CD4-positive, CD25-positive, alpha-beta regulatory T cell (primary cell): ENCODE measurements around the gene TEX22. TPM values are rescaled to one million over a fixed set of nuclear protein-coding genes. Genes with fewer than 3 reads are reported as not detected.
A peak's percentile ranks its signal among the peaks of the same experiment; 100 is the strongest.

Experiments used
- ATAC-seq, 2 donors: fragments of 150-1000 bp; cut with Tn5 transposase; one replicate each; pipeline ENCODE4 v1.10.0; 2021; ENCODE audit warnings: low read depth in 2 of 2, moderate number of reproducible peaks in 2 of 2, moderate library complexity in 1 of 2
- DNase-seq, 3 donors: peaks; one replicate each; pipeline versions ENCODE4 v3.0.0 to v3.0.0-alpha.2; 2012 to 2022; ENCODE audit warnings: mixed read lengths in 1 of 3
- H3K27ac ChIP-seq: one replicate; pipeline ENCODE4 v1.7.0; 2013; ENCODE audit warnings: mild to moderate bottlenecking, low read length; ENCODE audit not compliant: insufficient read depth, poor library complexity, severe bottlenecking
- H3K27me3 ChIP-seq: one replicate; pipeline ENCODE4 v1.7.0; 2013; ENCODE audit warnings: low read length; ENCODE audit not compliant: control insufficient read depth, insufficient read depth
- H3K36me3 ChIP-seq: one replicate; pipeline ENCODE4 v1.7.0; 2013; ENCODE audit warnings: mild to moderate bottlenecking, low read length, moderate library complexity; ENCODE audit not compliant: control insufficient read depth, insufficient read depth
- H3K4me1 ChIP-seq: 2 replicates; pipeline ENCODE4 v1.7.0; 2013; ENCODE audit warnings: mild to moderate bottlenecking, low read length; ENCODE audit not compliant: insufficient read depth, control insufficient read depth, poor library complexity, severe bottlenecking
- H3K4me3 ChIP-seq: one replicate; pipeline ENCODE4 v1.7.0; 2013; ENCODE audit warnings: low read depth, mild to moderate bottlenecking, low read length, moderate library complexity
- H3K9me3 ChIP-seq, 2 experiments: 1 replicate in 1 of 2; 2 replicates in 1 of 2; pipeline ENCODE4 v1.7.0; 2013; ENCODE audit warnings: low read length in 2 of 2, mild to moderate bottlenecking in 1 of 2, moderate library complexity in 1 of 2; ENCODE audit not compliant: control insufficient read depth in 2 of 2
- H3K27ac Mint-ChIP-seq, 3 donors: one replicate each; pipeline ENCODE4 v1.8.0; 2020 to 2022; ENCODE audit warnings: mild to moderate bottlenecking in 3 of 3, mixed read lengths in 3 of 3, moderate library complexity in 2 of 3
- H3K27me3 Mint-ChIP-seq: one replicate; pipeline ENCODE4 v1.8.0; 2022; ENCODE audit warnings: mild to moderate bottlenecking, mixed read lengths
- H3K36me3 Mint-ChIP-seq: one replicate; pipeline ENCODE4 v1.8.0; 2020; ENCODE audit warnings: mixed read lengths
- H3K4me1 Mint-ChIP-seq, 4 donors: one replicate each; pipeline ENCODE4 v1.8.0; 2020 to 2022; ENCODE audit warnings: mixed read lengths in 4 of 4, mild to moderate bottlenecking in 1 of 4
- H3K4me3 Mint-ChIP-seq, 4 donors: one replicate each; pipeline ENCODE4 v1.8.0; 2020 to 2022; ENCODE audit warnings: mild to moderate bottlenecking in 4 of 4, mixed read lengths in 4 of 4, moderate library complexity in 3 of 4
- H3K9me3 Mint-ChIP-seq, 7 donors: one replicate each; pipeline ENCODE4 v1.8.0; 2020 to 2022; ENCODE audit warnings: mixed read lengths in 7 of 7, mild to moderate bottlenecking in 3 of 7, moderate library complexity in 2 of 7
- polyA plus RNA-seq, 4 donors: library from polyadenylated mRNA; unstranded; fragments of 300-500 nt; fragmentation: Illumina TruSeq; gene quantifications; one replicate each; pipeline ENCODE4 v1.2.3, GENCODE V29; 2021
- total RNA-seq: library from RNA; stranded (reverse); gene quantifications from one replicate; pipeline ENCODE4 v1.2.3, GENCODE V29; 2022

Gene TEX22
- total and polyA plus RNA-seq, 5 donors from 2014 or later, result 0.11 to 3.1 (median 0.25) TPM

- no peak for DNase-seq
Observed at GRCh38 chr14:105354541-105354940, 43.8 kb upstream of the TEX22 start.

GRCh38 chr14:105355049-105355575, 43.2 kb upstream of the TEX22 start:
- ATAC-seq, result no peak
- no peaks in the 10 kb centered on the region for H3K9me3 ChIP-seq
- H3K27me3 ChIP-seq, result no peaks in the 10 kb centered on the region
- H3K4me3 ChIP-seq, result no peak overlapping the region
- no peaks in the 10 kb centered on the region for H3K4me1 ChIP-seq
- H3K4me1 Mint-ChIP-seq, result peaks cover 2 to 9% (median 3%) of the 10 kb centered on the region in 4 donors
- no peak for DNase-seq
- no peaks in the 10 kb centered on the region for H3K27me3 Mint-ChIP-seq
- no peaks in the 10 kb centered on the region for H3K36me3 ChIP-seq
- no peak overlapping the region for H3K27ac ChIP-seq
- no peaks in the 10 kb centered on the region for H3K36me3 Mint-ChIP-seq
- no peaks in the 10 kb centered on the region for H3K9me3 Mint-ChIP-seq
- H3K27ac Mint-ChIP-seq, result no peak overlapping the region
- H3K4me3 Mint-ChIP-seq, result no peak overlapping the region

More at GRCh38 chr14:105354541-105354940, 43.8 kb upstream of the TEX22 start:
- no peak overlapping the region for H3K4me3 Mint-ChIP-seq
- Histone ChIP-seq H3K27ac (no peak overlapping the region), H3K36me3 (no peaks in the 10 kb centered on the region), H3K4me1 (no peaks in the 10 kb centered on the region), H3K9me3 (no peaks in the 10 kb centered on the region), H3K4me3 (no peak overlapping the region), H3K27me3 (no peaks in the 10 kb centered on the region)
- H3K4me1 Mint-ChIP-seq, result peaks cover 2 to 9% (median 4%) of the 10 kb centered on the region in 4 donors
- ATAC-seq, result no peak
- no peak overlapping the region for H3K27ac Mint-ChIP-seq
- no peaks in the 10 kb centered on the region for H3K27me3 Mint-ChIP-seq
- no peaks in the 10 kb centered on the region for H3K9me3 Mint-ChIP-seq
- H3K36me3 Mint-ChIP-seq, result no peaks in the 10 kb centered on the region

GRCh38 chr14:105355850-105356604, 42.3 kb upstream of the TEX22 start:
- Mint-ChIP-seq H3K27ac (peak overlapping the region in 1 of 3 donors; percentile 5), H3K4me1 (peaks cover 2 to 9% (median 3%) of the 10 kb centered on the region in 4 donors), H3K27me3 (no peaks in the 10 kb centered on the region), H3K36me3 (peaks cover 5% of the 10 kb centered on the region), H3K4me3 (no peak overlapping the region), H3K9me3 (no peaks in the 10 kb centered on the region)
- DNase-seq (no peak), ATAC-seq (no peak)
- Histone ChIP-seq H3K4me3 (no peak overlapping the region), H3K27me3 (no peaks in the 10 kb centered on the region), H3K9me3 (no peaks in the 10 kb centered on the region), H3K36me3 (no peaks in the 10 kb centered on the region), H3K4me1 (no peaks in the 10 kb centered on the region), H3K27ac (no peak overlapping the region)

GRCh38 chr14:105356927-105357326, 41.4 kb upstream of the TEX22 start:
- no peaks in the 10 kb centered on the region for H3K36me3 ChIP-seq
- H3K27ac Mint-ChIP-seq, result no peak overlapping the region
- no peaks in the 10 kb centered on the region for H3K9me3 ChIP-seq
- ATAC-seq (no peak), DNase-seq (no peak)
- no peak overlapping the region for H3K27ac ChIP-seq
- no peaks in the 10 kb centered on the region for H3K27me3 Mint-ChIP-seq
- H3K4me3 Mint-ChIP-seq, result no peak overlapping the region
- peaks cover 2 to 3% (median 3%) of the 10 kb centered on the region in 4 donors for H3K4me1 Mint-ChIP-seq
- H3K27me3 ChIP-seq, result no peaks in the 10 kb centered on the region
- peaks cover 6% of the 10 kb centered on the region for H3K36me3 Mint-ChIP-seq
- no peak overlapping the region for H3K4me3 ChIP-seq
- no peaks in the 10 kb centered on the region for H3K9me3 Mint-ChIP-seq
- H3K4me1 ChIP-seq, result no peaks in the 10 kb centered on the region

GRCh38 chr14:105357626-105358025, 40.7 kb upstream of the TEX22 start:
- Mint-ChIP-seq H3K4me1 (no peaks in the 10 kb centered on the region), H3K4me3 (no peak overlapping the region), H3K9me3 (no peaks in the 10 kb centered on the region), H3K27ac (peak overlapping the region in 1 of 3 donors; percentile 63), H3K27me3 (no peaks in the 10 kb centered on the region), H3K36me3 (peaks cover 6% of the 10 kb centered on the region)
- H3K9me3 ChIP-seq, result no peaks in the 10 kb centered on the region
- no peak overlapping the region for H3K4me3 ChIP-seq
- H3K4me1 ChIP-seq, result no peaks in the 10 kb centered on the region
- no peaks in the 10 kb centered on the region for H3K36me3 ChIP-seq
- DNase-seq (no peak), ATAC-seq (no peak)
- H3K27me3 ChIP-seq, result no peaks in the 10 kb centered on the region
- no peak overlapping the region for H3K27ac ChIP-seq

GRCh38 chr14:105358140-105358846, 40.0 kb upstream of the TEX22 start:
- H3K4me1 ChIP-seq, result no peaks in the 10 kb centered on the region
- ATAC-seq (no peak), DNase-seq (no peak)
- H3K4me3 ChIP-seq, result no peak overlapping the region
- no peaks in the 10 kb centered on the region for H3K27me3 ChIP-seq
- H3K27ac Mint-ChIP-seq, result no peak overlapping the region
- no peak overlapping the region for H3K4me3 Mint-ChIP-seq
- no peaks in the 10 kb centered on the region for H3K27me3 Mint-ChIP-seq
- H3K4me1 Mint-ChIP-seq, result peaks cover 0 to 1% (median 0%) of the 10 kb centered on the region in 4 donors
- H3K36me3 Mint-ChIP-seq, result peaks cover 6% of the 10 kb centered on the region
- H3K9me3 ChIP-seq, result no peaks in the 10 kb centered on the region
- H3K27ac ChIP-seq, result no peak overlapping the region
- no peaks in the 10 kb centered on the region for H3K36me3 ChIP-seq
- no peaks in the 10 kb centered on the region for H3K9me3 Mint-ChIP-seq

- no peaks in the 10 kb centered on the region for H3K9me3 Mint-ChIP-seq
- no peak for DNase-seq
- Histone ChIP-seq H3K27me3 (no peaks in the 10 kb centered on the region), H3K9me3 (no peaks in the 10 kb centered on the region), H3K4me1 (no peaks in the 10 kb centered on the region), H3K36me3 (no peaks in the 10 kb centered on the region), H3K27ac (no peak overlapping the region), H3K4me3 (no peak overlapping the region)
- H3K36me3 Mint-ChIP-seq, result peaks cover 6% of the 10 kb centered on the region
- no peaks in the 10 kb centered on the region for H3K27me3 Mint-ChIP-seq
- H3K4me3 Mint-ChIP-seq, result no peak overlapping the region
- H3K4me1 Mint-ChIP-seq, result peaks cover 0 to 5% (median 5%) of the 10 kb centered on the region in 4 donors
- no peak overlapping the region for H3K27ac Mint-ChIP-seq
- no peak for ATAC-seq
Observed at GRCh38 chr14:105358943-105359342, 39.4 kb upstream of the TEX22 start.
